GM19240 (cell line): ENCODE data around the gene MAP3K5.

ENCODE experiments used
- DNase-seq: peaks from one replicate; pipeline ENCODE4 v3.0.0; 2011; ENCODE audit warnings: low spot score; ENCODE audit not compliant: insufficient read length

MAP3K5 gene

GRCh38 chr6:136547871-136548270 lies 244.4 kb downstream of the MAP3K5 start:
- no peak for DNase-seq

- no peak for DNase-seq
These were observed 244.9 kb downstream of the MAP3K5 start for GRCh38 chr6:136547336-136547735.

- DNase-seq: no peak
These were observed 245.9 kb downstream of the MAP3K5 start for GRCh38 chr6:136546331-136546730.

- no peak for DNase-seq
These were observed 248.0 kb downstream of the MAP3K5 start for GRCh38 chr6:136544326-136544725.

- no peak for DNase-seq
These were observed 250.9 kb downstream of the MAP3K5 start for GRCh38 chr6:136541395-136541794.

- DNase-seq: no peak
These were observed 252.2 kb downstream of the MAP3K5 start for GRCh38 chr6:136539967-136540652.

GRCh38 chr6:136538836-136539235 lies 253.4 kb downstream of the MAP3K5 start:
- no peak for DNase-seq

GRCh38 chr6:136535880-136536650 lies 256.2 kb downstream of the MAP3K5 start:
- DNase-seq: no peak

- DNase-seq: no peak
These were observed 257.1 kb downstream of the MAP3K5 start for GRCh38 chr6:136535017-136535765.

GRCh38 chr6:136534268-136534667 lies 258.0 kb downstream of the MAP3K5 start:
- DNase-seq: no peak

GRCh38 chr6:136533487-136533886 lies 258.8 kb downstream of the MAP3K5 start:
- DNase-seq: no peak

GRCh38 chr6:136532030-136532429 lies 260.2 kb downstream of the MAP3K5 start:
- no peak for DNase-seq

- no peak for DNase-seq
These were observed 262.6 kb downstream of the MAP3K5 start for GRCh38 chr6:136529710-136530109.

GRCh38 chr6:136528477-136528876 lies 263.8 kb downstream of the MAP3K5 start:
- no peak for DNase-seq

GRCh38 chr6:136527831-136528230 lies 264.4 kb downstream of the MAP3K5 start:
- no peak for DNase-seq

- no peak for DNase-seq
These were observed 265.3 kb downstream of the MAP3K5 start for GRCh38 chr6:136526937-136527336.

- no peak for DNase-seq
These were observed 265.9 kb downstream of the MAP3K5 start for GRCh38 chr6:136526196-136526930.

GRCh38 chr6:136525586-136526195 lies 266.6 kb downstream of the MAP3K5 start:
- no peak for DNase-seq

- DNase-seq: no peak
These were observed 267.3 kb downstream of the MAP3K5 start for GRCh38 chr6:136524936-136525413.

GRCh38 chr6:136524339-136524935 lies 267.8 kb downstream of the MAP3K5 start:
- no peak for DNase-seq
